Measurements from ENCODE around the gene TMSB10.
"Not testable (repeated sequence)": the region's sequence is repeated elsewhere in the genome, so short reads cannot be mapped to it uniquely, and the experiment has no call there.

Gene TMSB10

GRCh38 chr2:84945838-84946203, 40.4 kb downstream of the TMSB10 start:
- H3K9me3 ChIP-seq (ENCODE audit: insufficient read depth, low read depth, low read length); H3K4me1 ChIP-seq (ENCODE audit: insufficient read depth, low read length); H3K36me3 ChIP-seq (ENCODE audit: insufficient read depth, low read depth, low read length); H3K27ac ChIP-seq (ENCODE audit: low read length); H3K9ac ChIP-seq (ENCODE audit: low read depth, low read length); H3K27me3 ChIP-seq (ENCODE audit: insufficient read depth, low read length); H3K4me3 ChIP-seq (ENCODE audit: low read length): not testable (repeated sequence)

DNA sequence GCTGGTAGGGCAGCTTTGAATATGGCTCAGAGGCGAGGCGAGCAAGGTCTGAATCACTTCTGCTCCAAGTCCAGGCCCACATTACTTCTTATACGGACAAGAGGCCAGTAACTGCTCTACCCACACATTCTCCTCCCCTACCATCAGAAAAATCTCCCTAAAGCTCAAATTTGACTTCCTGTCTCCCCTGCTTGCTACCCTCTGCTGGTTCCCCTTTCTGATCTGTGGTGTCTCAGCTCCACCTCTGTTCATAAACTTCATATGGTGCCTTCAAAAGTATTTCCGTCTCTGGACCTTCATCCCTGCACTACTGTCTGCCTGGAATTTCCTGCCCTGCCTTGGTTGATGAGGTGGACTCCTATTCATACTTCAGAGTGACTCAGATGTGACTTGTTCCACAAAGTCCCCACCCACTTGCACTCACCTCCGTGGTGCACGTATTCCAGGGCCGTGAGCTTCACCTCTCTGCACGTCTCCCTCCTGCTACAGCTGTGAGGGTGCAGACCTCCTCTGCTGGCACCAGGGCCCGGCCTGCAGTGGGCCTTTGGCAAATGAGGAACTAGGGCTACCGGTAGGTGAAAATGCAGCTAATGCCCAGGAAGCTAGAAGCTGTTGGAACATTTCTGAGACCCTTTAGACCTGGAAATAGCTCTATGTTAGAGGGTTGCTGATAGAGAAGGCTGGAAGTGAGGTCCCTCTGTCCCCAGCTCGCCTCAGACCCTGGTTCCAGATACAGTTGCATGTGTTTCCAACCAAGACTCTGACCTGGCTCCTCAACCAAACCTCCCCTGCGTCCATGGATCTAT, 41.0 kb downstream of the TMSB10 start:
- Histone ChIP-seq H3K9me3 (ENCODE audit: insufficient read depth, low read depth, low read length) (no peaks in the 10 kb centered on the region), H3K4me3 (ENCODE audit: low read length) (no peak overlapping the region), H3K27me3 (ENCODE audit: insufficient read depth, low read length) (no peaks in the 10 kb centered on the region), H3K27ac (ENCODE audit: low read length) (no peak overlapping the region), H3K9ac (ENCODE audit: low read depth, low read length) (no peak overlapping the region), H3K4me1 (ENCODE audit: insufficient read depth, low read length) (no peaks in the 10 kb centered on the region), H3K36me3 (ENCODE audit: insufficient read depth, low read depth, low read length) (no peaks in the 10 kb centered on the region)

DNA sequence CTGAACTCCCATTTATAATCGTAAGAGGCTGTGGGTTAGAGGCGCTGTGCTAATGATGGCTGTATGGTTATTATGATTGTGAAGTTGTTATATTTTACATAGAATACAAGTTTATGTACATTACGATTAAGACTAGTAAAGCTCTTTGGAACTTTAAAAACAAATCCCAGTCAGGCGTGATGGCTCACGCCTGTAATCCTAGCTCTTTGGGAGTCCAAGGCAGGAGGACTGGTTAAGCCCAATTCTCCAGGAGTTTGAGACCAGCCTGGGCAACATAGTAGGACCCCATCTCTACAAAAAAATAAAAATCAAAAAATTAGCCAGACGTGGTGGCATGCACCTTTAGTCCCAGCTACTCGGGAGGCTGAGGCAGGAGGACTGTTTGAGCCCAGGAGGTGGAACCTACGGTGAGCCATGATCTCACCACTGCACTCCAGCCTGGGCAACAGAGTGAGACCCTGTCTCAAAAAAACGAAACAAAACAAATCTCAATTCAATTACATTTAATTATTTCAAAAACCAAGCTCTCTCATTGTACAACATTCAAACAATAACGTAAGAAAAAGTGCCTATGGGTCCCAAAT, 41.6 kb downstream of the TMSB10 start:
- H3K27ac ChIP-seq (ENCODE audit: low read length) = no peak overlapping the region
- no peaks in the 10 kb centered on the region for H3K9me3 ChIP-seq (ENCODE audit: insufficient read depth, low read depth, low read length)
- H3K36me3 ChIP-seq (ENCODE audit: insufficient read depth, low read depth, low read length) = no peaks in the 10 kb centered on the region
- no peaks in the 10 kb centered on the region for H3K4me1 ChIP-seq (ENCODE audit: insufficient read depth, low read length)
- no peak overlapping the region for H3K9ac ChIP-seq (ENCODE audit: low read depth, low read length)
- H3K27me3 ChIP-seq (ENCODE audit: insufficient read depth, low read length) = no peaks in the 10 kb centered on the region
- H3K4me3 ChIP-seq (ENCODE audit: low read length) = no peak overlapping the region

DNA sequence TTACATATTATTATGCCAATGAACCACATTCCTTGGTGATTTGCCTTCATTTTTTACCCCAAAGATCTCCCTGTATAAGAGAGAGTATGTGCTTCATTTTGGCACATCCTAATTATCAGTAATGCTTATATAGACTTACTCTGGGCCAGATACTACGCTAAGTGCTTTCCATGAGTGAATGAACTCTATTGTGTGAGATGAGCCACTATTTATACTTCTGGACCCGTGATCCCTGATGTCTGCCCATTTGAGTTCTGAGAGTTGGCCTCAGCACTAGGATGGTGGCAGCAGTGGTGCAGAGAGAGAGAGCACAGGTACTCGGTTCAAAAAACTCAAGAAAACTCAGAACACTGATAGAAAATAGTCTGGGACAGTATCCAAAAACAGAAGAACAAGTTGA, 48.1 kb downstream of the TMSB10 start:
- no peaks in the 10 kb centered on the region for H3K27me3 ChIP-seq (ENCODE audit: insufficient read depth, low read length)
- no peaks in the 10 kb centered on the region for H3K36me3 ChIP-seq (ENCODE audit: insufficient read depth, low read depth, low read length)
- H3K27ac ChIP-seq (ENCODE audit: low read length) = no peak overlapping the region
- H3K4me3 ChIP-seq (ENCODE audit: low read length) = no peak overlapping the region
- H3K9ac ChIP-seq (ENCODE audit: low read depth, low read length) = no peak overlapping the region
- no peaks in the 10 kb centered on the region for H3K9me3 ChIP-seq (ENCODE audit: insufficient read depth, low read depth, low read length)
- H3K4me1 ChIP-seq (ENCODE audit: insufficient read depth, low read length) = peaks cover 22% of the 10 kb centered on the region

DNA sequence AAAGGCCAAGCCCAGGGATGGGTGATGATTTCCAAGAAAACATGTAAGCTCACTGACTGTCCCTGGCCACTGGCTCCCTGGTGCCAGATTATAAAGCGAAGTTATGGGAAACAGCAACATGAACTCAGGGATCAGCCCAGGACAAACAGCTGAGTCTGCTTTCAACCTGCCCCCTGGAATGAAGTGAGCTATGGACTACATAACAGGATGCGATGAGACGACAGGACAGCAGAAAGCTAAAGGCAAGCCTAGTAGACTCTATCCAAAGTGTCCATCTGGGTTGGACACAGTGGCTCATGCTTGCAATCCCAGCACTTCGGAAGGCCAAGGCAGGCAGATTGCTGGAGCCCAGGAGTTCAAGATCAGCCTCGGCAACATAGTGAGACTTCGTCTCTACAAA, 48.9 kb downstream of the TMSB10 start:
- Histone ChIP-seq H3K27ac (ENCODE audit: low read length) (no peak overlapping the region), H3K36me3 (ENCODE audit: insufficient read depth, low read depth, low read length) (no peaks in the 10 kb centered on the region), H3K27me3 (ENCODE audit: insufficient read depth, low read length) (no peaks in the 10 kb centered on the region), H3K9me3 (ENCODE audit: insufficient read depth, low read depth, low read length) (no peaks in the 10 kb centered on the region), H3K4me3 (ENCODE audit: low read length) (no peak overlapping the region), H3K9ac (ENCODE audit: low read depth, low read length) (no peak overlapping the region), H3K4me1 (ENCODE audit: insufficient read depth, low read length) (peaks cover 30% of the 10 kb centered on the region)
